GM18519 (cell line): ENCODE results near the gene ELMO1.

ENCODE experiments used
- ATAC-seq: cut with Tn5 transposase; IDR thresholded peaks from one replicate; pipeline ENCODE4 v1.9.1; 2021; ENCODE audit warnings: mild to moderate bottlenecking, moderate library complexity; ENCODE audit not compliant: unreplicated experiment, low FRiP score

Gene ELMO1

DNA sequence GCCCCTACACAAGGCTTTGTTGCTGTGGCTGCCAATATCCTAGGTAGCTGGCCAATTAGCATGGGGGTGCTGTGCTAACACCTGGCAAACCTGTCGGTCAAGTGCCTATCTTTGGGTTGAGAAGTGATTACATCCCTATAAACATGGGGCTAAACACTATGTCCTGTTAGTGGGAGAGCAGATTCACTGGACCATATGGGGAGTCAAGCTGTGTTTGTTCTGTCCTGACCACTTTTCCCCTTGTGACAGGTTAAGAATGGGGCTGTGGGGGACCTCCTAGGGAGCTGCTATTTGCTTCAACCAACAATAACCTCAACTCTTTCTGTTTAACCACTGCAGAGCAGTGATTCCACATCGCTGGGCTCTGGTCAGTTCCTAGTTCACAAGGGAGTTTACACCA is 572.9 kb downstream of the ELMO1 start:
- no peak for ATAC-seq

- no peak for ATAC-seq
Measured at GRCh38 chr7:36874041-36874440, 574.6 kb downstream of the ELMO1 start.

GRCh38 chr7:36871863-36872262 is 576.8 kb downstream of the ELMO1 start:
- ATAC-seq = no peak

- ATAC-seq = no peak
Measured at GRCh38 chr7:36871355-36871738, 577.3 kb downstream of the ELMO1 start.

- no peak for ATAC-seq
Measured at GRCh38 chr7:36870625-36871354, 577.9 kb downstream of the ELMO1 start.

DNA sequence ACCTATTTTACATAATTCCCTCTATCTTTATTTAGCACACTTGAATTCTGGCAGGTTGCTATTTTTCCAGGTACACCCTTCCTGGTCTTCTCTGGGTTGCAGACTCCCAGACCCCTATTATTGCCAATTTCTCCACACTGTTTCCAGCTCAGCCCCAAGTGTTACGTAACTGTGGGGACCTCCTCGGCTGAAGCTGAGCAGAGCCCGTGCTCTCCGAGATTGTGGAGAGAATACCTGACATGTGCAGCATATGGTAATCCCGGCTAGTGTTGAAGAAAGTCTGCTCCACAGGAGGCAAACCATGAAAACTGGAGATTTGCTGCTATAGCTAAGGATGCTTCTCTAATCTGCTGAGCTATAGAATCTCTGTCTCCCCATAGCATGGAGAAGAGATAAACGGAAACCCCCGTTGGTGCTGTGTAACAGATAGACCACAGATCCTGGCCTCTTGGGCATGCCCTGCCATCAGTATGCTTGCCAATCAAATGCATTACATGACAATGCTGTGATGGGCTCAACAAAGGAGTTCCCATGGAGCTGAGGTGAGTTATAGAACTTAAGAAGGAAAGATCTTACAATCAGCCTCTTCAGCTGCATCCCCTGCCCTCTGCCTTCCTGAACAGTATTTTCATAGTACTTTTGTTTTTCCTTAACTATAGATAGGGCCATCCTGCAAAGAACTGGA is 579.8 kb downstream of the ELMO1 start:
- no peak for ATAC-seq

GRCh38 chr7:36865019-36865418 is 583.6 kb downstream of the ELMO1 start:
- no peak for ATAC-seq

DNA sequence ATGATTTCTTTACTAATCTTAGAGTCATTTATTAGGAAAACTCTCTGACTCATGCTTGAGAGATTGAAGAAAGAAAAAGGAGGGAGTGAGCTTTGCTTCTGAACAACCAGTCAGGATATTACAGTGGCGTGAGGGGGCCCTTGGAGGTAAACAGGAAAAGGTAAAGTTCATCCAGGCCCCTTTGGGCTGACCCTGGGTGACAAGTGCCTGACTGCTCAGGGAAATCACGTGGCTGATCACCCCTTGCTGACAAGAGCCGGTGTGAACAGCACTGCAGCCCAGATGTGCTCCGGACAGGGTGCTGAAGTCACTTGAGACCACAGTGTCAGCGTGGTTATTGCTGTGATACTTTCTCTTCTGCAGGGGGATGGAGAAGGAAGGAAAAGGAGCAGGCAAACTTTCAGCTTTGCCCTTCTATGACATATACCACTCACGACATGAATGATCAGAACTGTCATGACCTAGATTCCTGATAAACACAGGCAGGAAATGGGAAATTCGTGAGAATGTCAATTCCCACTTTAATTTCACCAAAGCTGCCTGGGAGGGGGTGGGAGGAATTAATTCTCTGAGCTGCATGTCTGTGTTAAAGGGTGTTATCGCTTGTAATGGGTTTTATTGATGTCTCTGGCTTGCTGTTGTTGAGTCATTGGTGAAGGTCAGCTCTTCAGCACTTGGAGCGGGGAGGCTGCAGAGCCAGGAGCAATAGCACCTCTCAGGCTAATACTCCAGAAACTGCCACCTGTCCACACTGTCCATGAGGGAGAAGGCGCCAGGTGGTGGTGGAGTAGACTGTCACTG is 584.6 kb downstream of the ELMO1 start:
- no peak for ATAC-seq

- ATAC-seq = no peak
Measured at GRCh38 chr7:36862771-36863261, 585.8 kb downstream of the ELMO1 start.

DNA sequence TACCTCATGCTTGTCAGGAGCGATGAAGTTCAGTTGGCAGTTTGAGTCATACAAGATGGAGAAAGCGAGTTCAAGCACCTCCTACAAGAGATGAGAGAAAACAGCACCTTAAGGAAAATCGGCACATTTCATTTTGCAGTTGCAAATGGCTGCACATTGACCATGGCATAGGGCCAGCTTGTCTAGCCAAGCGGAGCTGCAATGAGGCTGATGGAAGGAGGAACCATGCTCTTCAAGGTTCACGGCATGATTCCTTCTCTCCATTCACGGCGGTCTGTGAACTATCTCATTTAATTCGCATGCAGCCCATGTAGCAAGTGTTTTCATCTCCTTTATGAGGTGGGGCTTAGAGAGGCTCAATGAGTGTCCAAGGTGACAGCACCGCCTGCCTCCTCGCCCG is 587.0 kb downstream of the ELMO1 start:
- ATAC-seq = no peak

DNA sequence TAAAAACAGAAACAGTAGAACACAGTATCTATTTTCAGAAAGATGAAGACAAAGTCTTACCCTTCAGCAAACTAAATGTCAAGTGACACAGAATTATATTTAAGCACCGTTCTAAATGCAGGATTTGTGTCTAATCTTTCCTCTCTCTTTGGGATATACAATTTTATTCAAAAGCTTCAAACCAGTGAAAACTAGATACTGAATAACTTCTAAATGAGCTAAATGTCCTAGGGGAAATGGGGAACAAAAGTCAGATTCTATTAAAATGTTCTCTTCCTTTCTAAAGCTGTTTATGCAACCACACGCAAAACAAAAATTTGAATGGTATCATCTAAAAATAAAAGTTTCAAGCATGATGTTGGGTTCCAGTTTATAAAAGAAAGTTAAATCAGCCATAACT is 588.0 kb downstream of the ELMO1 start:
- ATAC-seq = no peak

DNA sequence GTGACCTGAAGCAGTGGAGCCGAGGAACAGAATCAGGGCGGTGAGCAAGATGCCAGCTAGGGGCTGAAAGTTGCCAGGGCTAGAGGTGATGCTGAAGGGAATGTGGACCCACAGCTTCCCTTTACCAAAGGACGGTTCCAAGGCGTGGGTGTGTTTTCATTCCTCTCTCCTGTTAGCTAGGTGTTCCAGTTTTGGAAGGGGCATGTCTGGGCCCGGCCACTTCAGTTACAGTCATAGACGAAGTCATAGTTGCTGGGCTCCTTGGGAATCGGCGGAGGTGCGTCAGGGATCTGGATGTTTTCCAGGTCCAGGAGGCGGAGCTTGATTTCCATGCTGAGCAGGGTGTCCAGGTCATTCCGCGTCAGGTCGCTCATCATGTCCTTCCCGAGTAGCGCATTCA is 593.3 kb downstream of the ELMO1 start:
- no peak for ATAC-seq

DNA sequence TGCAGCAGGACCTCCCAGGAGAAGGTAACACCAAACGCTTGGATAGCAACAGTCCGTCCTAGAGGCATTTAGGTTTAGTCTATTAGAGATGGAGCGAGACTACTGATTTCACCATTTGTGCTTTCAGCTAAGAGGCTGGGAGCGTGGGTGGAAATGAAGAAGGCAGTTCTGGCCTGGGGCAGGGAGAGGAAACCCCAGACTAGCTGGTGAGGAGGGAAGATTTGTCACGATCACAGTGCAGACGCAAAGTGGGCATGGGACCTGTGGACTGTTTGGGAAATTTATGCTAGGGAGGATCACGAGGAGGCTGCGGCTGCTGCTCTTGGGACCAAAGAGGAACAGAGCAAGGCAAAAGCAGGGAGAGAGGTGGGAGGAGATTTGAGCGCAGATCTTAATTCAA is 594.0 kb downstream of the ELMO1 start:
- no peak for ATAC-seq

- ATAC-seq = no peak
Measured at GRCh38 chr7:36852931-36853330, 595.7 kb downstream of the ELMO1 start.

DNA sequence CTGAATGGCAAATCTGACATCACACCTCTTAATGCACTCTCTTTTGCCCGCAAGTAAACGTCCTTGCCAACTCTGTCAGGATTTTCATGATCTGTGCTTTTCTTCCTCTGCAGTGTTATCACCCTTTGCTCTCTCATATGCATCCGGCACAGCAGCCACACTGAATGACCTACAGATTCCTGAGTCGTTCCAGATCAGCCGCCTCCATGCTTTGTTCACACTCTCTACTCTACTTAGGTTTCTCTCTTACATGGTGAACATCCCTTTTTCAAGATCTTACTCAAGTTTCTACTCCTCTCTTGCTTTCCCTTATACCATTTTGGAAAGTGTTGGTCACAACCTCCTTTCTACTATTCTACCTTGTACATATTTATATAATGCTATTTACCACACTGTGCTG is 596.6 kb downstream of the ELMO1 start:
- ATAC-seq = no peak

DNA sequence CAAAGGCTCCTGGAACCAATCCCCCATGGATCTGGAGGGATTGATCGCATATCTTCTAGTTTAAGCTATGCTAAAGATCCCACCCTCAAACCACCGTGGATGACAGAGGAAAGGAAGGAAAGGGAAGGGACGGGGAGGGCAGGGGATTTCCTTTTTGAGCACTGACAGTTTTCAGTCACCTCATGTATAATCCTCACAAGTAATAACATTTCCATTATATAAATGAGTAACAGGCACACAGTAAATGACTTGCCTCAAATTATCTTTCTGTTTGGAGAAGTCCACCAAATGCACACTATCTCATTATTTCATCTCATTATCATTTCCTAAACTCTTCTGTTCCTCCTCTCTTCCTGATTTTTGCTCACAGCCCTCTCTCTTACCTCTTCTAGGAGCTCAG is 597.3 kb downstream of the ELMO1 start:
- no peak for ATAC-seq

- no peak for ATAC-seq
Measured at GRCh38 chr7:36847946-36848345, 600.7 kb downstream of the ELMO1 start.

GRCh38 chr7:36844374-36844773 is 604.3 kb downstream of the ELMO1 start:
- ATAC-seq = no peak

DNA sequence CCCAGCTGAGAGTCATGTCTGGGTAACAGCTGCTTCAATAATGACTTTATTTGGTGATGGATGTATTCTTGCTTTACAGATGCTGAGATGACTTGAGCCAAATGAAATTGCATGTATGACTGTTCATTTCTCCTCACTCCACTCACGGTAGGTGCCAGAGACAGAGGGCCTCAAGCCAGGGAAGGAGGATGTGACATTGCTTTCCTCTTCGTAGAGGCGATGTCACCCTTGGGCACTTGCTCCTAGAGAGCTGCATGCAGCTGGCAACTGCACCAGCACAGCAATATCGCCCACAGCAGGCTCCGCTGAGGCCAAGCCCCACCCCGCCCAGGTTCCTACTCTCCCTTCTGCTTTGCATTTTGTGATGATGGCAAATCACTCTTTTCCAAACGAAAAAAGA is 607.8 kb downstream of the ELMO1 start:
- no peak for ATAC-seq

DNA sequence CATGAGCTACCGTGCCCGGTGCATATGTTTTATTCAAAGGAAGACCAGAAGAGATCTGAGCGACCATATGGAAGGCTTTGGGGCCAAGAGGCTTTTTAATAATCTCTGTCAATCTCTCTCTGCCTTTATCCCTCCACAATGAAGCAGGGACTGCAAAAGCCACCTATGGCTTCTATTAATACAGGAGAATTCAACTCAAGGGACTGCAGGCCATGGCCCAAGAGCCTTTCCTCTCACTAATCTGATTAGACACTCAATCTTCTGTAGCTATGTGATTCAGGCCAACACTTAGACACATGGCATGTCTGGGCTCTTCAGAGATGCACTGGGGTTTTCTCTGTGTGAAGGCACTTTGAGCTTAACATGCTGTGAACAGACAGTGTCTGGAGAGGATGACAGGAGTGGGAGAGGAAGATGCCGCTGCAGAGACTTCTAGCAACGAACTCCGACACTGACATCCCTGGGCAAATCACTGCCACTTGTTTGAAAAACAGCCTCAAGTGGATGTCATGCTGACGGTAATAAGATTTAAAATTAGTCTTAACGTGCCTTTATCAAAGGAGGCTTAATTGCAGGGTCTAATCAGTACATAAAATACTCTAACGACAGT is 609.9 kb downstream of the ELMO1 start:
- ATAC-seq = no peak

DNA sequence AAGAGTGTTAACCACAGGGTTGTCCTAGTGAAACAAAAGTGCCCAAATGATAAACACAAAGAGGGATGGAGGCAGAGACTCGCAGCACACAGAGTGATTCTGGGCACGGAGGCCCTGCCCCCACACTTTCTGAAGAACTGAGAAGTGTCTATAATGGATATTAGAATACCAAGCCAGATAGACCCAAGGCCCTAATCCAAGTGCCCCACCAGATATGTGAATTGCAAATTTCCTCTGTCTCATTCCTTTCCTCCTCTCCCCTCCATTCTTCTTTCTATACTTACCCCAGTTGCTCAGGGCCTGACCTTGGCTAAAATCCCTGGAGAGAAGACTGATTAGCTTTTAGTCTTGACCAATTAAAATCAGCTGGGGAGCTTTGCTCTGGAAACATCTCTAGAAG is 617.6 kb downstream of the ELMO1 start:
- ATAC-seq = no peak
